Duodenal mucosa (tissue), 2 donors: ENCODE data around the gene HNRNPC.
"Not testable (repeated sequence)": the region's sequence is repeated elsewhere in the genome, so short reads cannot be mapped to it uniquely, and the experiment has no call there.

Source experiments
- H3K27ac ChIP-seq: one replicate; pipeline ENCODE4 v1.7.0; 2013; ENCODE audit warnings: low read depth, low read length
- H3K27me3 ChIP-seq, 2 donors: one replicate each; pipeline ENCODE4 v1.7.0; 2013; ENCODE audit warnings: low read length in 2 of 2, control low read depth in 1 of 2; ENCODE audit not compliant: insufficient read depth in 2 of 2, control insufficient read depth in 1 of 2
- H3K36me3 ChIP-seq, 2 donors: one replicate each; pipeline ENCODE4 v1.7.0; 2013; ENCODE audit warnings: low read length in 2 of 2, control low read depth in 1 of 2; ENCODE audit not compliant: insufficient read depth in 2 of 2, control insufficient read depth in 1 of 2
- H3K4me1 ChIP-seq, 2 donors: one replicate each; pipeline ENCODE4 v1.7.0; 2013; ENCODE audit warnings: low read length in 2 of 2, control low read depth in 1 of 2; ENCODE audit not compliant: insufficient read depth in 2 of 2, control insufficient read depth in 1 of 2
- H3K4me3 ChIP-seq, 2 donors: one replicate each; pipeline ENCODE4 v1.7.0; 2013; ENCODE audit warnings: low read length in 2 of 2, low read depth in 1 of 2
- H3K9ac ChIP-seq, 2 donors: one replicate each; pipeline ENCODE4 v1.7.0; 2013; ENCODE audit warnings: low read length in 2 of 2, low read depth in 1 of 2
- H3K9me3 ChIP-seq, 2 donors: one replicate each; pipeline ENCODE4 v1.7.0; 2013; ENCODE audit warnings: low read length in 2 of 2, control low read depth in 1 of 2; ENCODE audit not compliant: control insufficient read depth in 1 of 2

Gene HNRNPC

DNA sequence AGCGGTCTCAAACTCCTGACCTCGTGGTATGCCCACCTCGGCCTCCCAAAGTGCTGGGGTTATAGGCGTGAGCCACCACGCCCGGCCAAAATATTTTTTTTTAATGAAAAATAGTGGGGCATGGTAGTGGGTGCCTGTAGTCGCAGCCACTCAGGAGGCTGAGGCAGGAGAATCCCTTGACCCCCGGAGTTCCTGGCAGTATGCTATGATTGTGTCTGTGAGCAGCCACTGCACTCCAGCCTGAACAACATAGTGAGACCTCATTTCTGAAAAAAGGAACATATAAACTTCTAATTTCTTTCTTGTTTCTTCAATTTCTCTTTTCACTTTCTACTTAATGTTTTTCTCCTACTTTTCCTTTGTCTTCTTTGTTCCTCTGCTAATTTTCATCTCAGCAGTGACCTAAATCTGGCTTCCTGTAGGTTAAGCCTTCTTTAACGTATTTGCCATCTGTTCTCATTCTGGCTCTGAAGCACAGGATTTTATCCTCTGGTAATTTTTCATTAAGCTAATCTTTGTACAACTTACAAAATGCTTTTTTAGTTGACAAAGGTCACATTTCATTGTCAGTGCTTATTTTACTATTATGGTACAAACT, 6.1 kb upstream of the HNRNPC start:
- no peak overlapping the region for H3K4me3 ChIP-seq
- no peaks in the 10 kb centered on the region for H3K27me3 ChIP-seq
- no peaks in the 10 kb centered on the region for H3K9me3 ChIP-seq
- no peak overlapping the region for H3K27ac ChIP-seq
- H3K9ac ChIP-seq, result no peak overlapping the region
- no peaks in the 10 kb centered on the region for H3K36me3 ChIP-seq
- H3K4me1 ChIP-seq, result no peaks in the 10 kb centered on the region

DNA sequence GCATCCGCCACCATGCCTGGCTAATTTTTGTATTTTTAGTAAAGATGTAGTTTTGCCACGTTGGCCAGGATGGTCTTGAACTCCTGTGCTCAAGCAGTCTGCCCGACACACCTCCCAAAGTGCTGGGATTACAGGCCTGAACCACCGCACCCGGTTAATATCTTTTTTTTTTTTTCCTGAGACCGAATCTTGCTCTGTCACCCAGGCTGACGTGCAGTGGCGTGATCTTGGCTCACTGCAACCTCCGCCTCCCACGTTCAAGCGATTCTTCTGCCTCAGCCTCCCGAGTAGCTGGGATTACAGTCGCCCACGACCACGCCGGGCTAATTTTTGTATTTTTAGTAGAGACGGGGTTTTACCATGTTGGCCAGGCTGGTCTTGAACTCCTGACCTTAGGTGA, 3.4 kb upstream of the HNRNPC start:
- H3K9me3 ChIP-seq, H3K36me3 ChIP-seq, H3K4me1 ChIP-seq, H3K9ac ChIP-seq, H3K27me3 ChIP-seq, H3K4me3 ChIP-seq, H3K27ac ChIP-seq: not testable (repeated sequence)

DNA sequence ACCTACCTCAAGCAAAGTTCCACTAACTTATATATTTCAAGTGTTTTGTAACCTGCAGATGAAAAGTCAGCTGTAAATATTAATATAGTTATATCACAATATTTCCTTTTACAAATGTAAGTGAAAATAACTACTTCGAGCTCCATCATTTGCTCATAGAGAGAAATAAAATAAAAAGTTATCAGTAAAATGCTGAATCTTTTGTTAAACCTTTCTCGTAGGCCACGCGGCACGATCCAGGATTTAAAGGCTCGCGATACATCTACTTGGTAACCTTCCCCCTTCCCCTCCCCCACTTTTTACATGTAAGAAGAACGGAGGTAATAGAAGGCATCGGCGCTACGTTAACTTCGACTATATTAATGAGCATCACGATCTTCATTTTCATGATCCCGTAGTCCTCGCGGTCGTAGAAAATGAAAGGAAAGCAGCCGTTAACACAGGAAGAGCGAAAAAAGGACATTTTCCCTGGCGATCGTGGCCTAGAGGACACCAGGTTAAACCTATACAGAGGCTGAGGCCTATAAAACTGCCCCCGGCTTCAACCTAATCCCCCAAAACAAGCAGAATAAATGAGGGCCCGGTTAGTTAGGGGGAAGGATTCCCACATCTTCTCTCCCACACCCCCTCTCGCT, 508 bp downstream of the HNRNPC start:
- Histone ChIP-seq H3K4me1 (peaks cover 29 to 31% of the 10 kb centered on the region in 2 donors), H3K4me3 (peak overlapping the region; percentile 96), H3K9me3 (no peaks in the 10 kb centered on the region), H3K27me3 (no peaks in the 10 kb centered on the region), H3K9ac (peak overlapping the region; percentile 98 to 100), H3K27ac (peak overlapping the region; percentile 83), H3K36me3 (peaks cover 7 to 13% of the 10 kb centered on the region in 2 donors)

DNA sequence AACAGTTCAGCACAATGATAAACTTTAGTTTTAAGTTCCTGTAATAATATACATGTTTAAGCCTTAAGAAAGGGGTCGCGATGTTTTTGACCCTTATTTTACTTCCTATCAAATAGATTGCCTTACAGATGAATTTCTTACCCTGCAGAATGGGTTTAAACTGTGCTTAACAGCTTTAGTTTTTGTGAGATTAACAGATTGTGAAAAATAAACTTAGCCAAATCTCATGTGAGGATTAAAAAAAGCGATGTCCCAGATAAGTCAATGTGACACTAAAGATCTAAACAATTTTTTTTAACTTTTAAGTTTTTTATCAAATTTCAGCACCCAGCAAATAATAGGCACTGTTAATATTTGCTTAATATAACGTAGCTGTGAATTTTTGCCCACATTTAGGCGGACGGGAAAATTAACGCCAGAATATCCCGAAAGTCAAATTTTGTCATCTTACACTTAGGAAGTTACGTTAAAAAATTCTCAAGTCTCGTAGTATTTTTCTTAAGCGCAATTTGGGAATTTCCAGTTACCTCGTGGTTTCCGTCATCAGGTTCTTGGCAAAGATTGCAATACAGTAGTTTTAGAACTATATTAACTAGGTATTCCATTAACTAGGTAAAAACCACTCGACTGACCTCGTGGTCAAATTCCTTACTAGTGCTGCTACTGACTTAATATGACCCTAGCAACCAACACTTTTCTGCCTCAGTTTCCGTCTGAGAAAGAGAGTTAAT, 1.2 kb downstream of the HNRNPC start:
- Histone ChIP-seq H3K36me3 (peaks cover 7 to 18% of the 10 kb centered on the region in 2 donors), H3K4me3 (peak overlapping the region; percentile 96), H3K27me3 (no peaks in the 10 kb centered on the region), H3K9me3 (no peaks in the 10 kb centered on the region), H3K4me1 (peaks cover 34 to 36% of the 10 kb centered on the region in 2 donors), H3K27ac (peak overlapping the region; percentile 48), H3K9ac (peak overlapping the region; percentile 98 to 100)

DNA sequence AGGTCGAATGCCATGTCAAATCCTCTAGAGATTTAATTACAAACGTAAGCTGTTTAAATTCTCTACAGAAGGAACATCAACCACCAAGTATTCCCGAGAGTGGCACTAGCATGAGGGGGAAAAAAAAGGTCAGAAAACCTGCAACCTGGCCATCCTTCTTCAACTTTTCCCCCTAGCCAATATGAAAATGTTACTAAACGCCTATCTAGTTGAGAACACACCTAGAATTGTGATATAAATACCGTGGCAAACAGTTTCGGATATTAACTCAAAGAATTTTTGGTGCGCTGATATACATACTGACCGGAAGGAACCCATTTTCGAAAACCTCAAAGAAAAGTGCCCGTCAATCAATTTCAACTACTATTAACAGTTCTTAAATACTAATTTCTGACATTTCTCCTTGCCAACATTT, 1.8 kb downstream of the HNRNPC start:
- Histone ChIP-seq H3K27me3 (no peaks in the 10 kb centered on the region), H3K9me3 (no peaks in the 10 kb centered on the region), H3K9ac (peak overlapping the region; percentile 98 to 100), H3K4me1 (peaks cover 36 to 41% of the 10 kb centered on the region in 2 donors), H3K36me3 (peaks cover 9 to 21% of the 10 kb centered on the region in 2 donors), H3K4me3 (peak overlapping the region; percentile 96), H3K27ac (peak overlapping the region; percentile 48)

DNA sequence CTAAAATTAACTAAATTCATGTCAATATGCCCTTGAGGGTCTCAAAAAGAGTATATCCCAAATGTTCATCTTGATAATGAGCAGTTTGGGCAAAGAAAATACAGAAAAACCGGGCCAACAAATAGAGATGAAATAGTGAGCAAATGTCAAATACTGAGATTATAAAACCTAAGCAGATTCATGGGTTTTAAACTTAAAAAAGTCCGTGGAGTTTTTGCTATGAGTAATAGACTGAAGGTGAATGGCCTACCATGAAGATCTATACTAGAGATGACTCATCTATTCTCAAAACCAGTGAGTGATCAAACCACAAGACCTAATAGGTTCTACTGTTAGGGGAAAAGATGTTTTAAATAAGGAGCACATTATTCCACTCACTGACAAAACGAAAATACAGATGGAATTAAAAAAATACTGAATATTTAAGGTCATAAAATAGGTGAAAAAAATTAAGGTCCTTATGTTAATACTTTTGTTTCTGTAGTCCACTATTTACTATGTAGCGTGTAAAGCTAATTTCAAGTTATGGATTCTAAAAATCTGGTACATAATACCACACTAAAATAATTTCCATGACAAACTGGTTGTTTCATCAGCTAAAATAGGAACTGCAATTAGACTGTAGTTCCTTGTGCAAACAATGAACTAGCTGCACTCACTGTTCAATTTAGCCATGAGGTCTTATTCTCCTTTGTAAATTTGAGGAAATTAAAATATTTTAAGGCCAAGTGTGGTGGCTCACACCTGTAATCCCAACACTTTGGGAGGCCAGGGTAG, 5.0 kb downstream of the HNRNPC start:
- Histone ChIP-seq H3K27ac (no peak overlapping the region), H3K36me3 (peaks cover 17 to 45% of the 10 kb centered on the region in 2 donors), H3K9ac (peak overlapping the region; percentile 21 to 55), H3K9me3 (no peaks in the 10 kb centered on the region), H3K4me3 (peak overlapping the region; percentile 6 to 37), H3K27me3 (no peaks in the 10 kb centered on the region), H3K4me1 (peaks cover 43 to 51% of the 10 kb centered on the region in 2 donors)

DNA sequence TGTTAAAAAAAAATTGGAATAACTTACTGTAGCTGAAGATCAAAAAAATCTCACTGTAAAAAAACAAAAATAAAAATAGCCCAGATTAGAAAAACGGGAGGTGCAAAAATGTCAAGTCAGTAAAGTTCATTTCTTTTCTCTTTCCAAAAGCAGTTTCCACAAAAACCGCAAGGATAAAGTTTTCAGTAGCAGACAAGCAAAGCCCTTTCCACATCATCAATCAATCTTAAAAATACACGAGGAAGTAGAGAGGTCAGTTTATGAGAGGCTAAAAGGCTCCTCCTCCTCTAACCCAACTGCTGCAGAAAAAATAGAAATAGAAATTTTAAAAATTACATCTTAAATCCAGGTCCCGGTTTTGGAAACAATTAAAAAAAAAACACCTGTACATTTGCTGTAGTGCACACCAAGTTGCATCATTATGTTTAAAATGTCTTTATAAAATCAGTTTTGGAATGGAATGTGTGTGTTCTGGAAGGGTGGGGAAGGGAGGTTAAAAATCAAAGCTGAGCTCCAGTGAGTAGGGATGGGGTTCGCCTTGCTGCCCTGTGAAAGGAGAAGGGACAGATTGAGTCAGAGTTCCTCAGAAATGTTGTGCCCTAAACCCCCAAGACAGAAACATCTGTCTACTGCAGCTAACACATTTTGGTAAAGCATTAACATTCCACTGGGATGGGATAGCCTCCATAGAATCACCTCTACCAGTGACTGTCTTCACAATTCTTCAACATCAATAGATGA, 5.8 kb downstream of the HNRNPC start:
- H3K9me3 ChIP-seq, result no peaks in the 10 kb centered on the region
- H3K36me3 ChIP-seq, result peaks cover 17 to 53% of the 10 kb centered on the region in 2 donors
- H3K4me1 ChIP-seq, result peaks cover 50 to 54% of the 10 kb centered on the region in 2 donors
- no peak overlapping the region for H3K27ac ChIP-seq
- H3K9ac ChIP-seq, result peak overlapping the region; percentile 21 to 55
- no peaks in the 10 kb centered on the region for H3K27me3 ChIP-seq
- peak overlapping the region; percentile 6 to 37 for H3K4me3 ChIP-seq

DNA sequence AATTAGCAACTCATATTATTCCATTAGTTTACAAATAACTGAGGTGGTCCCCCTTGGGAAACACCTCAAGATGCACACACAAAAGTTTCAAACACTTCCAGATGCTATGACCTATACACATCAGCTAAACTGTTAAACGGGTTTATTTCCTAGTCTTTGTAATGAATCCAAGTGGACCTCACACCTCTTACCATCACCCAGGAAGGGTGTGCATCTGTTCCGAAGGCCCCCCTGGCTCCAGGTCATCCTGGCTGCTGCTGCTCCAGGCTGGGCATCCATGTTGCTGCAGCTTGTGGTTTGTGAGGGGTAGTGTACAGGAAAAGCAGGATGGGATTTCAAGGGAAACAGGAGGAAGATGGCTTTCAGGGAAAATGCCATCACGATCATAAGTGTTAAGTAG, 6.8 kb downstream of the HNRNPC start:
- H3K4me1 ChIP-seq, result peaks cover 55 to 61% of the 10 kb centered on the region in 2 donors
- no peak overlapping the region for H3K9ac ChIP-seq
- no peaks in the 10 kb centered on the region for H3K9me3 ChIP-seq
- no peak overlapping the region for H3K4me3 ChIP-seq
- no peak overlapping the region for H3K27ac ChIP-seq
- no peaks in the 10 kb centered on the region for H3K27me3 ChIP-seq
- peaks cover 17 to 58% of the 10 kb centered on the region in 2 donors for H3K36me3 ChIP-seq

DNA sequence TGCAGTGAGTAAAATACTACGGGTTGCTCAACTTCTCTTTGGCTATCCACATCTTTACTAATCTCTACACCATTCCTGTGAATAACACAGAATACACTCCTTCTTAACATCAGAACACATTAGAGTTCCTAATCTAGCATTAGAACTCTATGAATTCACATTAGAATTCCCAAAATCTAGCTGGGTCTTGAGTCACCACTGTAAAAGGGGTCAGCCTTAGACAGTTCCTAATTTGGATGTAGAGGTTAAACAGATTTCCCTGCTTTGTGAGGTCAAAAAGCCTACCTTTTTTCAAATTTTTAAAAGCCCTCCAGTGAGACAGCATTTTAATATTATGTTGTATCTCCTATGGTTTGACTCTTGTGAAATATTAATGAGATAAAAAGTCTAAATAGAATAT, 7.4 kb downstream of the HNRNPC start:
- H3K9me3 ChIP-seq, result no peaks in the 10 kb centered on the region
- H3K36me3 ChIP-seq, result peaks cover 17 to 62% of the 10 kb centered on the region in 2 donors
- H3K27me3 ChIP-seq, result no peaks in the 10 kb centered on the region
- peaks cover 58 to 66% of the 10 kb centered on the region in 2 donors for H3K4me1 ChIP-seq
- no peak overlapping the region for H3K27ac ChIP-seq
- no peak overlapping the region for H3K4me3 ChIP-seq
- H3K9ac ChIP-seq, result no peak overlapping the region
